ENCODE measurements around the gene ACER3. TPM values are rescaled to one million over a fixed set of nuclear protein-coding genes. Genes with fewer than 3 reads are reported as not detected.

ACER3 gene
- polyA plus RNA-seq, 3 donors, result 22.9 to 45.4 (median 23.6) TPM

- H3K27me3 Mint-ChIP-seq (ENCODE audit: low read depth in 3 of 3), result peaks cover 0 to 1% (median 0%) of the 10 kb centered on the region in 3 donors
- Histone ChIP-seq H2AFZ (ENCODE audit: insufficient read depth, low read depth, low read length, poor library complexity, severe bottlenecking) (no peak overlapping the region), H3K27me3 (ENCODE audit: control insufficient read depth in 2 of 2, insufficient read depth in 2 of 2, low read length in 2 of 2) (no peaks in the 10 kb centered on the region), H3K9me3 (replicated peaks in 1 of 2; ENCODE audit: control insufficient read depth in 1 of 2, insufficient read depth in 1 of 2, low read length in 2 of 2) (peaks cover 3 to 6% of the 10 kb centered on the region in 2 donors), H4K20me1 (ENCODE audit: insufficient read depth, low read length) (peaks cover 38% of the 10 kb centered on the region), H3K36me3 (replicated peaks in 1 of 2; ENCODE audit: control insufficient read depth in 1 of 2, insufficient read depth in 2 of 2, low read length in 2 of 2) (peaks cover 0 to 14% of the 10 kb centered on the region in 2 donors), H3K4me2 (replicated peaks; ENCODE audit: extremely low read depth, low read length, poor library complexity, severe bottlenecking) (no peak overlapping the region), H3K4me3 (replicated peaks in 1 of 3; ENCODE audit: low read depth in 2 of 3, low read length in 3 of 3) (no peak overlapping the region), H3K4me1 (ENCODE audit: control insufficient read depth in 1 of 2, insufficient read depth in 2 of 2, low read length in 2 of 2) (no peaks in the 10 kb centered on the region), H3K27ac (ENCODE audit: low read depth in 1 of 2, low read length in 2 of 2) (no peak overlapping the region), H3K79me2 (ENCODE audit: insufficient read depth, low read length) (peaks cover 25% of the 10 kb centered on the region), H3K9ac (ENCODE audit: insufficient read depth, low read length, poor library complexity, severe bottlenecking) (no peak overlapping the region)
- H3K4me1 Mint-ChIP-seq, result no peaks in the 10 kb centered on the region
- peaks cover 0 to 9% (median 4%) of the 10 kb centered on the region in 7 donors for H3K9me3 Mint-ChIP-seq
- DNase-seq, result no peak
- no peak overlapping the region for H3K4me3 Mint-ChIP-seq
- H3K27ac Mint-ChIP-seq, result no peak overlapping the region
- peaks cover 21 to 23% of the 10 kb centered on the region in 2 donors for H3K36me3 Mint-ChIP-seq
- TF ChIP-seq CTCF (IDR thresholded peaks at IDR 0.05), result no peak
- WGBS (ENCODE audit: insufficient coverage), result 100% methylated on average over 1 of the region's 9 CpGs
- intact Hi-C loops (cut with micrococcal nuclease), result no loop called here
Observed at GRCh38 chr11:76910620-76911414, 50.1 kb downstream of the ACER3 start.

- Histone ChIP-seq H4K20me1 (ENCODE audit: insufficient read depth, low read length) (peaks cover 39% of the 10 kb centered on the region), H3K4me3 (replicated peaks in 1 of 3; ENCODE audit: low read depth in 2 of 3, low read length in 3 of 3) (no peak overlapping the region), H3K9me3 (replicated peaks in 1 of 2; ENCODE audit: control insufficient read depth in 1 of 2, insufficient read depth in 1 of 2, low read length in 2 of 2) (peaks cover under 1 to 1% of the 10 kb centered on the region in 2 donors), H3K27me3 (ENCODE audit: control insufficient read depth in 2 of 2, insufficient read depth in 2 of 2, low read length in 2 of 2) (no peaks in the 10 kb centered on the region), H3K79me2 (ENCODE audit: insufficient read depth, low read length) (peaks cover 25% of the 10 kb centered on the region), H3K36me3 (replicated peaks in 1 of 2; ENCODE audit: control insufficient read depth in 1 of 2, insufficient read depth in 2 of 2, low read length in 2 of 2) (peaks cover 0 to 9% of the 10 kb centered on the region in 2 donors), H3K27ac (ENCODE audit: low read depth in 1 of 2, low read length in 2 of 2) (no peak overlapping the region), H2AFZ (ENCODE audit: insufficient read depth, low read depth, low read length, poor library complexity, severe bottlenecking) (no peak overlapping the region), H3K4me1 (ENCODE audit: control insufficient read depth in 1 of 2, insufficient read depth in 2 of 2, low read length in 2 of 2) (no peaks in the 10 kb centered on the region), H3K4me2 (replicated peaks; ENCODE audit: extremely low read depth, low read length, poor library complexity, severe bottlenecking) (no peak overlapping the region), H3K9ac (ENCODE audit: insufficient read depth, low read length, poor library complexity, severe bottlenecking) (no peak overlapping the region)
- Mint-ChIP-seq H3K4me1 (no peaks in the 10 kb centered on the region), H3K36me3 (peaks cover 21 to 22% of the 10 kb centered on the region in 2 donors), H3K9me3 (peaks cover 0 to 7% (median 2%) of the 10 kb centered on the region in 7 donors), H3K27ac (no peak overlapping the region), H3K4me3 (no peak overlapping the region), H3K27me3 (ENCODE audit: low read depth in 3 of 3) (peaks cover 0 to 1% (median 0%) of the 10 kb centered on the region in 3 donors)
- WGBS (ENCODE audit: insufficient coverage), result no CpG with 5 or more reads among the region's 1 CpG
- no peak for DNase-seq
- no peak for TF ChIP-seq CTCF (IDR thresholded peaks at IDR 0.05)
- intact Hi-C loops (cut with micrococcal nuclease), result no loop called here
Observed at GRCh38 chr11:76911415-76911808, 50.7 kb downstream of the ACER3 start.

Data from CD14-positive monocyte (primary cell).